ENCODE measurements around the gene WNT7A.

DNA sequence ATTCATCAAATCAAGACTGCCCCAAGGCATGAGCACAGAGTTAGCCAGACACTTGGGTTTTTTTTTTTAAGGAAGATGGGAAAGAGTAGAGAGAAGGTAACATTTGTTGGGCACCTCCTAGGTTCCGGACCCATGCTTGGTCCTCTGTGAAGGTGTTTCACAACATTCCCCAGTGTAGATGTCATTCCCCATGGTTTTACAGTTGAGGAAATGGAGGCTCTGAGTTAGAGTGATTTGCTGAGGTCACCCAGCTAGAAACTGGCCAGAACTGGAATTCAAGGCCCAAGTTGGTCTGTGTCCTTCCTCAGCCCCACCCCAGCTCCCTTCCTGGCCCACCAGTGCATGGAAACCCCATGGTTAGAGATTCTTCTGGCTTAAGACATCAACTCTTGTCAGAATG is 19.9 kb downstream of the WNT7A start:
- TF ChIP-seq, protein P1, sequence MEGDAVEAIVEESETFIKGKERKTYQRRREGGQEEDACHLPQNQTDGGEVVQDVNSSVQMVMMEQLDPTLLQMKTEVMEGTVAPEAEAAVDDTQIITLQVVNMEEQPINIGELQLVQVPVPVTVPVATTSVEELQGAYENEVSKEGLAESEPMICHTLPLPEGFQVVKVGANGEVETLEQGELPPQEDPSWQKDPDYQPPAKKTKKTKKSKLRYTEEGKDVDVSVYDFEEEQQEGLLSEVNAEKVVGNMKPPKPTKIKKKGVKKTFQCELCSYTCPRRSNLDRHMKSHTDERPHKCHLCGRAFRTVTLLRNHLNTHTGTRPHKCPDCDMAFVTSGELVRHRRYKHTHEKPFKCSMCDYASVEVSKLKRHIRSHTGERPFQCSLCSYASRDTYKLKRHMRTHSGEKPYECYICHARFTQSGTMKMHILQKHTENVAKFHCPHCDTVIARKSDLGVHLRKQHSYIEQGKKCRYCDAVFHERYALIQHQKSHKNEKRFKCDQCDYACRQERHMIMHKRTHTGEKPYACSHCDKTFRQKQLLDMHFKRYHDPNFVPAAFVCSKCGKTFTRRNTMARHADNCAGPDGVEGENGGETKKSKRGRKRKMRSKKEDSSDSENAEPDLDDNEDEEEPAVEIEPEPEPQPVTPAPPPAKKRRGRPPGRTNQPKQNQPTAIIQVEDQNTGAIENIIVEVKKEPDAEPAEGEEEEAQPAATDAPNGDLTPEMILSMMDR (IDR thresholded peaks at IDR 0.05), result no peak
- TF ChIP-seq EZH2 (IDR thresholded peaks at IDR 0.05; ENCODE audit: borderline replicate concordance, insufficient read depth, low read depth, low read length, poor library complexity, severe bottlenecking), result no peak

Data from B cell (primary cell).